ENCODE measurements around the gene HOGA1.
A peak's percentile ranks its signal among the peaks of the same experiment; 100 is the strongest.
"Not testable (repeated sequence)": the region's sequence is repeated elsewhere in the genome, so short reads cannot be mapped to it uniquely, and the experiment has no call there.

The HOGA1 gene

GRCh38 chr10:97567891-97568290, 16.3 kb upstream of the HOGA1 start:
- Mint-ChIP-seq H3K27me3 (no peaks in the 10 kb centered on the region), H3K4me1 (no peaks in the 10 kb centered on the region), H3K27ac (no peak overlapping the region), H3K36me3 (no peaks in the 10 kb centered on the region), H3K9me3 (no peaks in the 10 kb centered on the region), H3K4me3 (no peak overlapping the region)
- no peak for DNase-seq
- CTCF ChIA-PET, result interaction anchor here (1.7 kb wide), 2 partner anchors 9 to 13 kb away, joined by 5 read pairs; no protein-coding TSS in a partner anchor

GRCh38 chr10:97570146-97570788, 13.9 kb upstream of the HOGA1 start:
- CTCF ChIA-PET, result interaction anchor here (2.5 to 4.5 kb wide), 2 partner anchors 17 to 35 kb away, joined by 8 to 31 read pairs; no protein-coding TSS in a partner anchor
- Mint-ChIP-seq H3K27me3 (peaks cover 8% of the 10 kb centered on the region), H3K36me3 (no peaks in the 10 kb centered on the region), H3K9me3 (no peaks in the 10 kb centered on the region), H3K27ac (no peak overlapping the region), H3K4me3 (no peak overlapping the region), H3K4me1 (no peaks in the 10 kb centered on the region)
- DNase-seq, result no peak

GRCh38 chr10:97570789-97571471, 13.3 kb upstream of the HOGA1 start:
- Mint-ChIP-seq H3K36me3 (no peaks in the 10 kb centered on the region), H3K4me1 (no peaks in the 10 kb centered on the region), H3K27me3 (peaks cover 8% of the 10 kb centered on the region), H3K4me3 (no peak overlapping the region), H3K9me3 (no peaks in the 10 kb centered on the region), H3K27ac (no peak overlapping the region)
- CTCF ChIA-PET, result interaction anchor here (1.1 to 4.5 kb wide), 16 partner anchors 10 to 160 kb away, joined by 3 to 31 read pairs (median 6); no protein-coding TSS in a partner anchor
- no peak for DNase-seq

- H3K4me1 Mint-ChIP-seq, result no peaks in the 10 kb centered on the region
- H3K4me3 Mint-ChIP-seq, result no peak overlapping the region
- H3K36me3 Mint-ChIP-seq, result no peaks in the 10 kb centered on the region
- CTCF ChIA-PET, result interaction anchor here (0.5 to 4.5 kb wide), 28 partner anchors 9 to 168 kb away, joined by 3 to 31 read pairs (median 5); partner anchors contain the start of gene AVPI1
- DNase-seq, result no peak
- H3K9me3 Mint-ChIP-seq, result no peaks in the 10 kb centered on the region
- peaks cover 8% of the 10 kb centered on the region for H3K27me3 Mint-ChIP-seq
- H3K27ac Mint-ChIP-seq, result no peak overlapping the region
Observed at GRCh38 chr10:97571622-97572021, 12.6 kb upstream of the HOGA1 start.

GRCh38 chr10:97572214-97572989, 11.8 kb upstream of the HOGA1 start, which contains the start of gene ANKRD2:
ANKRD2 (plus strand) TSS chr10:97572779; CDS start chr10:97572789, 10 bp downstream.
- Mint-ChIP-seq H3K4me1 (no peaks in the 10 kb centered on the region), H3K4me3 (no peak within 1 kb of the TSS), H3K27ac (peak within 1 kb of the TSS; percentile 49), H3K9me3 (no peaks in the 10 kb centered on the region), H3K27me3 (peaks cover 13% of the 10 kb centered on the region), H3K36me3 (no peaks in the 10 kb centered on the region)
- peak; percentile 74 for DNase-seq
- CTCF ChIA-PET, result interaction anchor here (0.5 to 4.5 kb wide), 29 partner anchors 8 to 169 kb away, joined by 3 to 31 read pairs (median 5); partner anchors contain the start of gene AVPI1

GRCh38 chr10:97573021-97573420, 11.2 kb upstream of the HOGA1 start:
- H3K27ac Mint-ChIP-seq, result no peak overlapping the region
- peaks cover 19% of the 10 kb centered on the region for H3K27me3 Mint-ChIP-seq
- H3K36me3 Mint-ChIP-seq, result no peaks in the 10 kb centered on the region
- CTCF ChIA-PET, result interaction anchor here (1.2 to 4.5 kb wide), 9 partner anchors 14 to 129 kb away, joined by 3 to 31 read pairs (median 7); partner anchors contain the start of gene AVPI1
- no peaks in the 10 kb centered on the region for H3K4me1 Mint-ChIP-seq
- H3K4me3 Mint-ChIP-seq, result no peak overlapping the region
- H3K9me3 Mint-ChIP-seq, result no peaks in the 10 kb centered on the region
- no peak for DNase-seq

GRCh38 chr10:97573672-97574071, 10.5 kb upstream of the HOGA1 start:
- H3K36me3 Mint-ChIP-seq, result no peaks in the 10 kb centered on the region

GRCh38 chr10:97574374-97575126, 9.6 kb upstream of the HOGA1 start:
- Mint-ChIP-seq H3K4me3 (no peak overlapping the region), H3K27ac (no peak overlapping the region), H3K9me3 (no peaks in the 10 kb centered on the region), H3K4me1 (no peaks in the 10 kb centered on the region), H3K27me3 (peaks cover 30% of the 10 kb centered on the region), H3K36me3 (no peaks in the 10 kb centered on the region)
- no peak for DNase-seq
- CTCF ChIA-PET, result interaction anchor here (0.8 to 4.5 kb wide), 2 partner anchors 21 to 39 kb away, joined by 4 to 31 read pairs; no protein-coding TSS in a partner anchor

More at GRCh38 chr10:97573672-97574071, 10.5 kb upstream of the HOGA1 start:
- H3K27ac Mint-ChIP-seq, result no peak overlapping the region
- no peaks in the 10 kb centered on the region for H3K4me1 Mint-ChIP-seq
- H3K4me3 Mint-ChIP-seq, result no peak overlapping the region
- H3K27me3 Mint-ChIP-seq, result peaks cover 26% of the 10 kb centered on the region
- CTCF ChIA-PET, result interaction anchor here (4.5 kb wide), 1 partner anchor 20 kb away, joined by 31 read pairs; no protein-coding TSS in a partner anchor
- H3K9me3 Mint-ChIP-seq, result no peaks in the 10 kb centered on the region
- DNase-seq, result no peak

- Mint-ChIP-seq H3K27me3 (peaks cover 30% of the 10 kb centered on the region), H3K4me1 (no peaks in the 10 kb centered on the region), H3K9me3 (no peaks in the 10 kb centered on the region), H3K27ac (no peak overlapping the region), H3K36me3 (no peaks in the 10 kb centered on the region), H3K4me3 (no peak overlapping the region)
- CTCF ChIA-PET, result interaction anchor here (0.7 to 4.5 kb wide), 3 partner anchors 22 to 131 kb away, joined by 3 to 31 read pairs (median 4); no protein-coding TSS in a partner anchor
- DNase-seq, result no peak
Observed at GRCh38 chr10:97575127-97575668, 9.0 kb upstream of the HOGA1 start.

- H3K27ac Mint-ChIP-seq, H3K36me3 Mint-ChIP-seq, H3K9me3 Mint-ChIP-seq, DNase-seq, H3K4me1 Mint-ChIP-seq, H3K4me3 Mint-ChIP-seq: not testable (repeated sequence)
- H3K27me3 Mint-ChIP-seq, result peaks cover 30% of the 10 kb centered on the region
- CTCF ChIA-PET, result interaction anchor here (0.6 to 2.2 kb wide), 2 partner anchors 8 to 33 kb away, joined by 3 to 5 read pairs; no protein-coding TSS in a partner anchor
Observed at GRCh38 chr10:97576487-97576886, 7.7 kb upstream of the HOGA1 start.

GRCh38 chr10:97577701-97578100, 6.5 kb upstream of the HOGA1 start:
- H3K4me1 Mint-ChIP-seq, result no peaks in the 10 kb centered on the region
- DNase-seq, result no peak
- no peak overlapping the region for H3K27ac Mint-ChIP-seq
- H3K36me3 Mint-ChIP-seq, result no peaks in the 10 kb centered on the region
- no peak overlapping the region for H3K4me3 Mint-ChIP-seq
- no peaks in the 10 kb centered on the region for H3K9me3 Mint-ChIP-seq
- peaks cover 30% of the 10 kb centered on the region for H3K27me3 Mint-ChIP-seq
- CTCF ChIA-PET, result interaction anchor here (2.2 kb wide), 1 partner anchor 10 kb away, joined by 5 read pairs; no protein-coding TSS in a partner anchor

GRCh38 chr10:97578171-97578844, 5.9 kb upstream of the HOGA1 start:
- Mint-ChIP-seq H3K4me1 (no peaks in the 10 kb centered on the region), H3K27ac (no peak overlapping the region), H3K36me3 (no peaks in the 10 kb centered on the region), H3K9me3 (no peaks in the 10 kb centered on the region), H3K27me3 (peaks cover 30% of the 10 kb centered on the region), H3K4me3 (no peak overlapping the region)
- no peak for DNase-seq
- CTCF ChIA-PET, result no interaction called here

Measured in activated naive CD4-positive, alpha-beta T cell treated with anti-CD3 and anti-CD28 coated beads, Interleukin-2, amount 10 ng/mL, durations not matched to agents 7 days and 5 days (primary cell).